ENCODE results near the gene COL8A1.
"Not testable (repeated sequence)": the region's sequence is repeated elsewhere in the genome, so short reads cannot be mapped to it uniquely, and the experiment has no call there.

COL8A1 gene

GRCh38 chr3:99740371-99740770, 102.0 kb downstream of the COL8A1 start:
- not testable (repeated sequence) for H3K27me3 ChIP-seq (replicated peaks; ENCODE audit: control insufficient read depth, insufficient read depth, low read length, poor library complexity, severe bottlenecking); DNase-seq; H3K4me1 ChIP-seq (ENCODE audit: control insufficient read depth, insufficient read depth, low read length, poor library complexity, severe bottlenecking); H3K27ac ChIP-seq (ENCODE audit: insufficient read depth, low read length, poor library complexity, severe bottlenecking); H3K9me3 ChIP-seq (ENCODE audit: control insufficient read depth, low read length); H3K36me3 ChIP-seq (ENCODE audit: control insufficient read depth, insufficient read depth, low read length); H3K4me3 ChIP-seq (ENCODE audit: insufficient read depth, low read depth, low read length, poor library complexity, severe bottlenecking)

DNA sequence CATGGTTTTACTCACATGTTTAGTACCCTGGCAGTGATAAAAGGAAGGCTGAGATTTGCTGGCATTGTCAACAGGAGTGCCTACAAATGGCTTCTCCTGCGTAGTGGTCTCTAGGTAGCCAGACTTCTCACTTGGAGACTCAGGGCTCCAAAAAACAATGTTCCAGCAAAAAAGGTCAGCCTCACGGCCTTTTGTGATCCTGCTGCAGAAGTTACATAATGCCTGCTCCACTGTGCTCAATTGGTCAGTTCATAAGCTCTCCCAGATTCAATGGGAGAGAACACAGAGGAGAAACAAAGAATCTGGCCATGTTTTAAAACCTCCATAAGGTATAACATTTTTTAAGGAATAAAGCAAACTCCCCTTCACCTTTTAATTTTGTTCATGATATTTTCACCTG, 103.2 kb downstream of the COL8A1 start:
- Histone ChIP-seq H3K9me3 (ENCODE audit: control insufficient read depth, low read length) (no peaks in the 10 kb centered on the region), H3K36me3 (ENCODE audit: control insufficient read depth, insufficient read depth, low read length) (no peaks in the 10 kb centered on the region)

GRCh38 chr3:99747915-99748314, 109.5 kb downstream of the COL8A1 start:
- no peaks in the 10 kb centered on the region for H3K27me3 ChIP-seq (replicated peaks; ENCODE audit: control insufficient read depth, insufficient read depth, low read length, poor library complexity, severe bottlenecking)
- no peaks in the 10 kb centered on the region for H3K9me3 ChIP-seq (ENCODE audit: control insufficient read depth, low read length)
- no peak overlapping the region for H3K27ac ChIP-seq (ENCODE audit: insufficient read depth, low read length, poor library complexity, severe bottlenecking)
- no peak for DNase-seq
- no peaks in the 10 kb centered on the region for H3K4me1 ChIP-seq (ENCODE audit: control insufficient read depth, insufficient read depth, low read length, poor library complexity, severe bottlenecking)
- H3K4me3 ChIP-seq (ENCODE audit: insufficient read depth, low read depth, low read length, poor library complexity, severe bottlenecking) = no peak overlapping the region
- no peaks in the 10 kb centered on the region for H3K36me3 ChIP-seq (ENCODE audit: control insufficient read depth, insufficient read depth, low read length)

More for the DNA sequence above, 103.2 kb downstream of the COL8A1 start:
- Histone ChIP-seq H3K27ac (ENCODE audit: insufficient read depth, low read length, poor library complexity, severe bottlenecking) (no peak overlapping the region), H3K4me1 (ENCODE audit: control insufficient read depth, insufficient read depth, low read length, poor library complexity, severe bottlenecking) (no peaks in the 10 kb centered on the region), H3K27me3 (replicated peaks; ENCODE audit: control insufficient read depth, insufficient read depth, low read length, poor library complexity, severe bottlenecking) (no peaks in the 10 kb centered on the region), H3K4me3 (ENCODE audit: insufficient read depth, low read depth, low read length, poor library complexity, severe bottlenecking) (no peak overlapping the region)
- no peak for DNase-seq

GRCh38 chr3:99751649-99752048, 113.3 kb downstream of the COL8A1 start:
- Histone ChIP-seq H3K4me3 (ENCODE audit: insufficient read depth, low read depth, low read length, poor library complexity, severe bottlenecking) (no peak overlapping the region), H3K4me1 (ENCODE audit: control insufficient read depth, insufficient read depth, low read length, poor library complexity, severe bottlenecking) (no peaks in the 10 kb centered on the region), H3K36me3 (ENCODE audit: control insufficient read depth, insufficient read depth, low read length) (no peaks in the 10 kb centered on the region), H3K9me3 (ENCODE audit: control insufficient read depth, low read length) (no peaks in the 10 kb centered on the region), H3K27ac (ENCODE audit: insufficient read depth, low read length, poor library complexity, severe bottlenecking) (no peak overlapping the region), H3K27me3 (replicated peaks; ENCODE audit: control insufficient read depth, insufficient read depth, low read length, poor library complexity, severe bottlenecking) (no peaks in the 10 kb centered on the region)
- no peak for DNase-seq

GRCh38 chr3:99753268-99753975, 115.0 kb downstream of the COL8A1 start:
- Histone ChIP-seq H3K36me3 (ENCODE audit: control insufficient read depth, insufficient read depth, low read length) (no peaks in the 10 kb centered on the region), H3K4me3 (ENCODE audit: insufficient read depth, low read depth, low read length, poor library complexity, severe bottlenecking) (no peak overlapping the region), H3K9me3 (ENCODE audit: control insufficient read depth, low read length) (no peaks in the 10 kb centered on the region), H3K4me1 (ENCODE audit: control insufficient read depth, insufficient read depth, low read length, poor library complexity, severe bottlenecking) (no peaks in the 10 kb centered on the region), H3K27ac (ENCODE audit: insufficient read depth, low read length, poor library complexity, severe bottlenecking) (no peak overlapping the region), H3K27me3 (replicated peaks; ENCODE audit: control insufficient read depth, insufficient read depth, low read length, poor library complexity, severe bottlenecking) (no peaks in the 10 kb centered on the region)
- DNase-seq = no peak

DNA sequence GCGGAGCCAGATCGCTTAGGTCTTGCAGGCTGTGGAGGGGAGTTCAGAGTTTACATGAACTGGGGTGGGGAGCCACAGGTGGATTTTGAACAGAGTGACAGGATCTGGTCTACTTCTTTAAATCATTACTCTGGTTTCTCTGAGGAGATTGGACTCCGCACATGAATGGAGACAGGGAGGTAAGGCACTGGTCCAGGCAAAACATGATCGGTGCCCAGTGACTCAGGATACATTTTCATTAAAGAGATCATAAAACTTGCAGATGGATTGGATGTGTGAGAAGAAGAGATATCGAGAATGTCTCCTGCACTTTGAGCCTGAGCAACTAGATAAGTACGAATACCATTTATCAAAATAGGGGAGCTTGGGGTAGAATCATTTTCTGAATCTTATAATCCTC, 117.4 kb downstream of the COL8A1 start:
- H3K9me3 ChIP-seq (ENCODE audit: control insufficient read depth, low read length) = no peaks in the 10 kb centered on the region
- DNase-seq = no peak
- no peak overlapping the region for H3K27ac ChIP-seq (ENCODE audit: insufficient read depth, low read length, poor library complexity, severe bottlenecking)
- no peaks in the 10 kb centered on the region for H3K27me3 ChIP-seq (replicated peaks; ENCODE audit: control insufficient read depth, insufficient read depth, low read length, poor library complexity, severe bottlenecking)
- no peaks in the 10 kb centered on the region for H3K36me3 ChIP-seq (ENCODE audit: control insufficient read depth, insufficient read depth, low read length)
- H3K4me1 ChIP-seq (ENCODE audit: control insufficient read depth, insufficient read depth, low read length, poor library complexity, severe bottlenecking) = no peaks in the 10 kb centered on the region
- H3K4me3 ChIP-seq (ENCODE audit: insufficient read depth, low read depth, low read length, poor library complexity, severe bottlenecking) = no peak overlapping the region

GRCh38 chr3:99757966-99758365, 119.6 kb downstream of the COL8A1 start:
- no peaks in the 10 kb centered on the region for H3K36me3 ChIP-seq (ENCODE audit: control insufficient read depth, insufficient read depth, low read length)
- H3K9me3 ChIP-seq (ENCODE audit: control insufficient read depth, low read length) = no peaks in the 10 kb centered on the region
- no peak for DNase-seq
- no peaks in the 10 kb centered on the region for H3K4me1 ChIP-seq (ENCODE audit: control insufficient read depth, insufficient read depth, low read length, poor library complexity, severe bottlenecking)
- H3K4me3 ChIP-seq (ENCODE audit: insufficient read depth, low read depth, low read length, poor library complexity, severe bottlenecking) = no peak overlapping the region
- H3K27me3 ChIP-seq (replicated peaks; ENCODE audit: control insufficient read depth, insufficient read depth, low read length, poor library complexity, severe bottlenecking) = no peaks in the 10 kb centered on the region
- no peak overlapping the region for H3K27ac ChIP-seq (ENCODE audit: insufficient read depth, low read length, poor library complexity, severe bottlenecking)

DNA sequence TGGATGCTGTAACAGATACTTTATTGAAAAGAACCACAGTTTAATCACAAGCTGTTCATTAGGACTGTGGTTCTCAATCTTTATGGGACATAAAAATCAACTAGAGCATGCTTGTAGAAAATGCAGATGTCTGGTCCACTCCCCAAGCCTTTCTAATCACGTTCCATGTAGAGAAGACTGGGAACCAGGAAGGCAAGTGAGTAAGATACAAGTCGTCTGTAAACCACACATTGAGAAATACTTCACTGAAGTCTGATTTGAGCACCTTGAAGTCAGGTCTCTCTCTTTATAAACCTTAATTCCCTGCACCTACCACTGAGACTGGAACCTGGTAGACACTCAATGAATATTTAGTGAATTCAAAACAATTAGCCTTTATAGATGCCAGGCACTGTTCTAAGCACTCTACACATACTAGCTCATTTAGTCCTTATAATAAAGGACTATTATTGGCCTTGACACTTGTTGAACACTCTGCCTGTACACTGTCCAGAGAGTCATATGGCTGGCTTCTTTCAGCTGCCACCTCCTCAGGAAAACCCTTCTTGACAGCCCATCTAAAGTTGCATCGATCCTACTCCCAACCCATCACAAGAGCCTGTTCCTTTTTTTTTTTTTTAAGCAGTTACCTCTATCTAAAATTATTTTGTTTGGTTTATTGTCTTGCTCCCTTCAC, 120.2 kb downstream of the COL8A1 start:
- Histone ChIP-seq H3K4me1 (ENCODE audit: control insufficient read depth, insufficient read depth, low read length, poor library complexity, severe bottlenecking) (no peaks in the 10 kb centered on the region), H3K9me3 (ENCODE audit: control insufficient read depth, low read length) (no peaks in the 10 kb centered on the region)

GRCh38 chr3:99760031-99760430, 121.6 kb downstream of the COL8A1 start:
- no peaks in the 10 kb centered on the region for H3K36me3 ChIP-seq (ENCODE audit: control insufficient read depth, insufficient read depth, low read length)
- H3K27me3 ChIP-seq (replicated peaks; ENCODE audit: control insufficient read depth, insufficient read depth, low read length, poor library complexity, severe bottlenecking) = no peaks in the 10 kb centered on the region
- no peaks in the 10 kb centered on the region for H3K9me3 ChIP-seq (ENCODE audit: control insufficient read depth, low read length)
- DNase-seq = no peak
- no peaks in the 10 kb centered on the region for H3K4me1 ChIP-seq (ENCODE audit: control insufficient read depth, insufficient read depth, low read length, poor library complexity, severe bottlenecking)
- H3K27ac ChIP-seq (ENCODE audit: insufficient read depth, low read length, poor library complexity, severe bottlenecking) = no peak overlapping the region
- H3K4me3 ChIP-seq (ENCODE audit: insufficient read depth, low read depth, low read length, poor library complexity, severe bottlenecking) = no peak overlapping the region

More for the DNA sequence above, 120.2 kb downstream of the COL8A1 start:
- H3K36me3 ChIP-seq (ENCODE audit: control insufficient read depth, insufficient read depth, low read length) = no peaks in the 10 kb centered on the region
- H3K4me3 ChIP-seq (ENCODE audit: insufficient read depth, low read depth, low read length, poor library complexity, severe bottlenecking) = no peak overlapping the region
- no peak for DNase-seq
- no peaks in the 10 kb centered on the region for H3K27me3 ChIP-seq (replicated peaks; ENCODE audit: control insufficient read depth, insufficient read depth, low read length, poor library complexity, severe bottlenecking)
- H3K27ac ChIP-seq (ENCODE audit: insufficient read depth, low read length, poor library complexity, severe bottlenecking) = no peak overlapping the region

GRCh38 chr3:99760629-99761028, 122.2 kb downstream of the COL8A1 start:
- no peak for DNase-seq
- H3K9me3 ChIP-seq (ENCODE audit: control insufficient read depth, low read length) = no peaks in the 10 kb centered on the region
- H3K27me3 ChIP-seq (replicated peaks; ENCODE audit: control insufficient read depth, insufficient read depth, low read length, poor library complexity, severe bottlenecking) = no peaks in the 10 kb centered on the region
- H3K4me3 ChIP-seq (ENCODE audit: insufficient read depth, low read depth, low read length, poor library complexity, severe bottlenecking) = no peak overlapping the region
- no peaks in the 10 kb centered on the region for H3K4me1 ChIP-seq (ENCODE audit: control insufficient read depth, insufficient read depth, low read length, poor library complexity, severe bottlenecking)
- H3K27ac ChIP-seq (ENCODE audit: insufficient read depth, low read length, poor library complexity, severe bottlenecking) = no peak overlapping the region
- no peaks in the 10 kb centered on the region for H3K36me3 ChIP-seq (ENCODE audit: control insufficient read depth, insufficient read depth, low read length)
